MM.1S (cell line): ENCODE results near the gene SRGAP3.

Experiments used
- DNase-seq: peaks from one replicate; pipeline ENCODE4 v3.0.0-alpha.2; 2015
- H2AFZ ChIP-seq: fragments of 300-600 bp; sonication (generic); 2 replicates; pipeline ENCODE4 v1.6.0; 2016; ENCODE audit warnings: antibody characterized with exemption, low read length
- H3F3A ChIP-seq: fragments of 300-600 bp; sonication (generic); 2 replicates; pipeline ENCODE4 v1.6.1; 2016; ENCODE audit warnings: mild to moderate bottlenecking, antibody characterized with exemption, low read length, moderate library complexity, mixed read lengths; ENCODE audit not compliant: insufficient read depth
- H3K27ac ChIP-seq: fragments of 300-600 bp; sonication (generic); 2 replicates; pipeline ENCODE4 v1.5.1; 2016; ENCODE audit warnings: mild to moderate bottlenecking, low read length
- H3K27me3 ChIP-seq: fragments of 300-600 bp; sonication (generic); replicated peaks from 2 replicates; pipeline ENCODE4 v1.6.0; 2016; ENCODE audit warnings: low read length; ENCODE audit not compliant: insufficient read depth
- H3K36me3 ChIP-seq: fragments of 300-600 bp; sonication (generic); replicated peaks from 2 replicates; pipeline ENCODE4 v1.6.1; 2016; ENCODE audit warnings: mild to moderate bottlenecking, low read length, mixed read lengths; ENCODE audit not compliant: insufficient read depth
- H3K4me1 ChIP-seq: fragments of 300-600 bp; sonication (generic); 2 replicates; pipeline ENCODE4 v1.6.1; 2016; ENCODE audit warnings: low read length, mixed read lengths
- H3K4me2 ChIP-seq: fragments of 300-600 bp; sonication (generic); 2 replicates; pipeline ENCODE4 v1.6.0; 2016; ENCODE audit warnings: low read depth, low read length
- H3K4me3 ChIP-seq: fragments of 300-600 bp; sonication (generic); 2 replicates; pipeline ENCODE4 v1.5.1; 2016; ENCODE audit warnings: low read length, mixed read lengths
- H3K79me2 ChIP-seq: fragments of 300-600 bp; sonication (generic); 2 replicates; pipeline ENCODE4 v1.6.1; 2016; ENCODE audit warnings: mixed run types, low read length, mixed read lengths
- H3K9ac ChIP-seq: fragments of 300-600 bp; sonication (generic); 2 replicates; pipeline ENCODE4 v1.6.1; 2016; ENCODE audit warnings: low read length, mixed read lengths
- H3K9me2 ChIP-seq: fragments of 300-600 bp; sonication (generic); replicated peaks from 2 replicates; pipeline ENCODE4 v1.6.1; 2016; ENCODE audit warnings: mild to moderate bottlenecking, low read length, mixed read lengths; ENCODE audit not compliant: insufficient read depth
- H3K9me3 ChIP-seq: fragments of 300-600 bp; sonication (generic); replicated peaks from 2 replicates; pipeline ENCODE4 v1.6.1; 2016; ENCODE audit warnings: mild to moderate bottlenecking, low read length, mixed read lengths; ENCODE audit not compliant: insufficient read depth
- H4K20me1 ChIP-seq: fragments of 300-600 bp; sonication (generic); 2 replicates; pipeline ENCODE4 v1.6.1; 2016; ENCODE audit warnings: mild to moderate bottlenecking, low read length, moderate library complexity, mixed read lengths; ENCODE audit not compliant: insufficient read depth
- CTCF ChIP-seq: fragments of 300-600 bp; sonication (generic); IDR thresholded peaks from 2 replicates; pipeline ENCODE4 v1.5.1; 2016; ENCODE audit warnings: antibody characterized with exemption, low read length, mixed read lengths
- EZH2 ChIP-seq: fragments of 300-600 bp; sonication (generic); optimal IDR thresholded peaks from 2 replicates; pipeline ENCODE3; 2017; ENCODE audit warnings: low read depth, mild to moderate bottlenecking, antibody characterized with exemption, low read length, mixed read lengths
- EZH2phosphoT487 ChIP-seq: fragments of 300-600 bp; sonication (generic); IDR thresholded peaks from 2 replicates; pipeline ENCODE4 v1.6.1; 2018; ENCODE audit warnings: antibody characterized with exemption, low read length

Gene SRGAP3

GRCh38 chr3:8970971-8971589, 278.4 kb downstream of the SRGAP3 start:
- H3K4me3 ChIP-seq, result no peak overlapping the region
- TF ChIP-seq CTCF, result peak; percentile 95
- no peak for TF ChIP-seq EZH2
- H3K4me2 ChIP-seq, result peak overlapping the region; percentile 42
- no peaks in the 10 kb centered on the region for H3K4me1 ChIP-seq
- H3K9me3 ChIP-seq, result no peaks in the 10 kb centered on the region
- no peaks in the 10 kb centered on the region for H3K79me2 ChIP-seq
- peaks cover 18% of the 10 kb centered on the region for H3K27me3 ChIP-seq
- no peak overlapping the region for H2AFZ ChIP-seq
- DNase-seq, result peak; percentile 66
- no peak overlapping the region for H3K9ac ChIP-seq
- H3K9me2 ChIP-seq, result no peaks in the 10 kb centered on the region
- no peaks in the 10 kb centered on the region for H3F3A ChIP-seq
- H4K20me1 ChIP-seq, result no peaks in the 10 kb centered on the region
- H3K27ac ChIP-seq, result no peak overlapping the region
- H3K36me3 ChIP-seq, result no peaks in the 10 kb centered on the region

DNA sequence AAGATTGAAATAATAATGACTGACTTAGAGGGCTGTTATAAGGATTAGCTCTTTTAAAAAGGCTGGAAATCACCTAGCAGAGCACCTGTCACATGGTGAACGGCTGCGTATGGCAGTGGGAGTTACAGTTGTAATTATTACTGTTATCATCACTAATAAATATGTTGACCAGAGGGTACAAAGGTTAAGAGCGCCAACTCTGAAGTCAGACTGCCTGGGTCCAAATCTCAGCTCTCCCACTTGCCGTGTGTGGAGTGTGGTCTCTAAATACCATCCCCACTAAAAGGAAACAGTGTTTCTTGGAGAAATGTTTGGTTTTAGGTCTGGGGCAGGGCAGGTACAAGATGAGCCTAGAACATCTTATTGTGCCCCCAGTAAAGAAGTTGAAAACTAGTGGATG, 280.2 kb downstream of the SRGAP3 start:
- Histone ChIP-seq H3K9ac (no peak overlapping the region), H3K27ac (no peak overlapping the region)

DNA sequence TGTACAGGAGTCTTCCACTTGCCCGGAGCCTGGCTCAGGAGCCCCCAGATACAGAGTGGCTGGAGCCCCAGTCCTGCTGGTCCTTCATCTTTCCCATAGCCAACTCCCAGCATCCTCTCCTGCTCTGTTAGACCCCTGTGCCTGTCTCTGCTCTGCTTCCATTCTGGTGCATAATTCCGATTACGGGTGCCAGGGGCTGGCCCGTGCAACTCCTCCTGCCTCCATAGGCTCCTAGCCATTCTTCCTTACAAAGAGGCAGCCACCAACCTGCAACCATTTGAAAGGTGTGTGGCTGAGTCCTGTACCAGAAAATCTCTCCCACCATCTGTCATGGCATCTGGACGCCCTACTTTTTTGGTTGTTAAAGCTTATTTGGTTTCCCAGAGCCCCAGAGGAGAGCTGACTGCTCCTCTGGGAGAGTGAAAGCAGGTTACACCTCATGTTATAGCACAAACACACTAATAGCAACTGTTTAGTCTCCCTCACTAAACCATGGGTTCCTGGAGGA, 281.0 kb downstream of the SRGAP3 start:
- H3K4me3 ChIP-seq, result no peak overlapping the region
- H3K79me2 ChIP-seq, result no peaks in the 10 kb centered on the region
- no peak overlapping the region for H3K9ac ChIP-seq
- H3K4me2 ChIP-seq, result no peak overlapping the region
- DNase-seq, result no peak
- TF ChIP-seq EZH2phosphoT487, result no peak
- TF ChIP-seq CTCF, result no peak
- no peak for TF ChIP-seq EZH2
- no peak overlapping the region for H3K27ac ChIP-seq
- H3K9me3 ChIP-seq, result no peaks in the 10 kb centered on the region
- H3K4me1 ChIP-seq, result 0 out of 2 replicates have a peak, but pooled peaks cover 4% of the 10 kb centered on the region
- H3K36me3 ChIP-seq, result no peaks in the 10 kb centered on the region
- peaks cover 18% of the 10 kb centered on the region for H3K27me3 ChIP-seq
- H2AFZ ChIP-seq, result no peak overlapping the region
- no peaks in the 10 kb centered on the region for H4K20me1 ChIP-seq
- H3F3A ChIP-seq, result no peaks in the 10 kb centered on the region
- no peaks in the 10 kb centered on the region for H3K9me2 ChIP-seq

More for the DNA sequence above, 280.2 kb downstream of the SRGAP3 start:
- TF ChIP-seq CTCF, result no peak
- TF ChIP-seq EZH2phosphoT487, result no peak
- TF ChIP-seq EZH2, result no peak
- H4K20me1 ChIP-seq, result no peaks in the 10 kb centered on the region
- no peak for DNase-seq
- H3K4me3 ChIP-seq, result no peak overlapping the region
- no peaks in the 10 kb centered on the region for H3K36me3 ChIP-seq
- no peak overlapping the region for H2AFZ ChIP-seq
- H3K9me2 ChIP-seq, result no peaks in the 10 kb centered on the region
- H3K79me2 ChIP-seq, result no peaks in the 10 kb centered on the region
- no peaks in the 10 kb centered on the region for H3F3A ChIP-seq
- H3K27me3 ChIP-seq, result peaks cover 18% of the 10 kb centered on the region
- no peaks in the 10 kb centered on the region for H3K9me3 ChIP-seq
- no peak overlapping the region for H3K4me2 ChIP-seq
- no peaks in the 10 kb centered on the region for H3K4me1 ChIP-seq
